Stimulated activated CD8-positive, alpha-beta memory T cell treated with anti-CD3 and anti-CD28 coated beads, Interleukin-2, amount 100 ng/mL, for 48 hours (primary cell): ENCODE measurements around the gene IRGC.

Experiments used
- DNase-seq, 2 donors: peaks; one replicate each; pipeline ENCODE4 v3.0.0-alpha.2; 2020; ENCODE audit warnings: low read depth in 2 of 2

IRGC gene

DNA sequence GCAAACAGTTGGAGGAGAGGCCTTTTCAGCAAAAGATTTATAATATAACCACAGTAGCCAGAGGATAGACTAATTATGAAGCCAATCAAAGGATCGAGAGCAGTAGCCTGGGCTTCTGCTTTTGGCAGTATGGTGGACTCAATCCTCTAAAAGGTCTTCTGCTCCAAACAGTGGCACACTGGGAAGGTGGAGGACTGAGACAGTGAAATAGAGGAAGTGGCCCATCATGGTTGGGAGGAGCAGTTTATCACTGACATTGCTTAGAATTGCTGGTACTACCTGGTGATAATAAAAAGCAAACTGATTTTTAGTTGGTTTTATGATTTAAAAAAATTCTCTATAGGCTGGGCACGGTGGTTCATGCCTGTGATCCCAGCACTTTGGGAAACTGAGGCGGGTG lies 25.0 kb upstream of the IRGC start:
- DNase-seq, result no peak

DNA sequence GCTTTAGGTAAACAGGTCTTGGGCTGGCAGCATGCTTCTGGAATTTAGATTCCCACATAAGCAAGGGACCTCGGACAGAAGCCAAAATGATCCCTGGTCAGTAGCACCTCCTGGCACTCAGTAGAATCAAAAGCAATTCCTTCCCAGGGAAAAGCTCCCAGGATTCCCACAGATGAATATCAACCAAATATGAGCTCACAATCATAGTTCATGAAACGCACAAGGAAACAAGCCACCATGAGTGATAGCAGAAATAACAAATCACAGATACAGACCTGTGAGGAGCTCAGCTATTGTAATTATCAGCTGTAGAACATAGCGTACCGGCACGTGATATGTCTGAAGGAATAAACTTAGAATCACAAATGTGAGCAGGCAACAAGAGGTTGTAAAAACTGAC lies 24.1 kb upstream of the IRGC start:
- no peak for DNase-seq

DNA sequence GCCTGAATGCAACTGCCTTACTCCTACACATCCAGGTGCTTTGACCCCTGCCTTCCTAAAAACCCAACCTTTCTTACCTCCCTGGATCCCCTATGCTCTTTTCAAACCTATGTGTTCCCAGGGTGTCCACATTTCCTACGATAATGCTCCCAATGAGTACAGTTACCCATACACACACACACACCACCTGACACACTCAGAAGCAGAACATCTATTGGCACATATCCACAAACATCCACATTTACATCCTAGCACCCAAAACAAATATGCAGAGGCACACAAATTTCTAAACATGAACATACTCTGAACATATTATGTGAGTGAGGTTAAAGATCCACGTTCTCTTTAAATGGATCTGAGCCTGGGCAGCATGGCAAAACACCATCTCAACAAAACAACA lies 23.5 kb upstream of the IRGC start:
- DNase-seq, result no peak

DNA sequence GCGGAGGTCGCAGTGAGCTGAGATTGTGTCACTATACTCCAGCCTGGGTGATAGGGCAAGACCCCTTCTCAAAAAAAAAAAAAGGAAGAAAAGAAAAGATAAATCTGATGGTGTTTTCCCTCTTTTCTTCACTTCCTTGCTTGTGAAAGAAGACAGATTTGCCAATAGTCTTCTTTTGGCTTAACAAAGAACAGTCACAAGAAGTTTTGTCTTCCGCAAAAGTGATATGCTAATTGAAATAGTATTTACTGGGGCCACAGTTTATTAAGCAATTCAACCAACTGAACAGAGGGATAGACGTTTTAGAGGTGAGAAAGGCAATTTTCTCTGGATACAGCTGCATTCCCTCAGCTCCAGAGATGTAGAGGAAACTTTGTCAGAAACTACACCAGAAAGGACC lies 23.0 kb upstream of the IRGC start:
- DNase-seq, result no peak

DNA sequence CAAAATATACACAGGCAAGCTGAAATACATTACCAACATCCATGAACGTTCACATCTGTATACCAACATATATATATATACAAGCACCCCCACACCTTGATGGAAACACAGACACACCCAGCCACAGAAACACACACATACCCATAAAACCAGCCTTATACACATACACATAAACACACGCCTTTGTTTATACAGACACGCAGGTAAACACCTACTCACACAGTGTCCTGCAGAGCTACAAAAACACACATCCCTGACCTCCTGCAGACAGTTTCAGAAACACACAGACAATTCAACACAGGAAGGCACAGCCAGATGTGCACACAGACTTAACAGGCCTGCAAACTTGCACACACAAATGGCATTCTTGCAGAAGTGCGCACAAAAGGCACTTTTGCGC lies 21.3 kb upstream of the IRGC start:
- no peak for DNase-seq

DNA sequence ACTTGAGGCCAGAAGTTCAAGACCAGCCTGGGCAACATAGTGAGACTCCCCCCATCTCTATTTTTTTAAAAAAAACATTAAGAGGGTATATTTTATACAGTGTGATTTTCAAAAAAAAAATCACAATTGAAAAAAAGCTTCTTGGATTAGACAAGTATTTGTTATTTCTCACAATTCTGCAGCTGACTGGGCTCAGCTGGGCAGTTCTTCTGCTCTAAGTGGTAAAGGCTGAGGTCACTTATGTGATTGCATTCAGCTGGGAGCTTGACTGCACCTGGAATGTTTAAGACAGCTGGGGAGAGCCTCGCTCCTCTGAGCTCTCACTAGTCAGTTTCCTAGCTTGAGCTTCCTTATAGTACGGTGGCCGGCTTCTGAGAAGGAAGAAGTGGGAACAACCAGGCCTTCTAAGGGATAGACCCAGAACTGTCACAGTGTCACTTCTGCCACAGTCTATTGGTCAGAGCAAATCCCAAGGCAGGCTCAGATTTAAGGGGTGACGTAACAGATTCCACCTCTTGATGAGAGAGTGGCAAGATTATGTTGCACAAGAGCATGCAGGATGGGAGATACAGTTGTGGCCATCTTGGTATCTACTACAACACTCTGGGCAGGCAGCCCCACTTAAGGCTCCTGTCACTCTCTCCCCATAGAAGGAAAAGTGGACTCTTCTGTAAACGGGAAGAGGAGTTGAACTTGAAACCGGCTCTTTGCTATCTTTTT lies 19.7 kb upstream of the IRGC start:
- no peak for DNase-seq

DNA sequence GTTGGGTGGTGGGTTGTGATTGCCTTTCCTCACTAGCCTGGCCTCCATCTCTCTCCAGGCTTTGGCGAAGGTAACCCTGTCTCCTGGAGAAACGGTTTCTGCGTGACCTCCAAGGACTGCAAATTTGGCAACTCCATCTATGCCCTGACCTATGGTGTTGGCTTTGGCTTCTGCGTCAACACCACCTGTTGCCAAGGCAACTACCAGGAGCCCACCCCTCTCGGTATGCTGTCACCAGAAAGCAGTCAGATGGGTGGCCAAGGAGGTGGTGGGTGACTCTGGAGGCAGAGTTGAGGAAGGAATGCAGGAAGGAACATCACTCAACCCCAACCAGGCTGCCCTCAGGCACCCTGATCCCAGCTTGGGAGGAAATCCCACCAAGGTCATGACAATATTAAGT lies 18.6 kb upstream of the IRGC start:
- DNase-seq, result no peak

DNA sequence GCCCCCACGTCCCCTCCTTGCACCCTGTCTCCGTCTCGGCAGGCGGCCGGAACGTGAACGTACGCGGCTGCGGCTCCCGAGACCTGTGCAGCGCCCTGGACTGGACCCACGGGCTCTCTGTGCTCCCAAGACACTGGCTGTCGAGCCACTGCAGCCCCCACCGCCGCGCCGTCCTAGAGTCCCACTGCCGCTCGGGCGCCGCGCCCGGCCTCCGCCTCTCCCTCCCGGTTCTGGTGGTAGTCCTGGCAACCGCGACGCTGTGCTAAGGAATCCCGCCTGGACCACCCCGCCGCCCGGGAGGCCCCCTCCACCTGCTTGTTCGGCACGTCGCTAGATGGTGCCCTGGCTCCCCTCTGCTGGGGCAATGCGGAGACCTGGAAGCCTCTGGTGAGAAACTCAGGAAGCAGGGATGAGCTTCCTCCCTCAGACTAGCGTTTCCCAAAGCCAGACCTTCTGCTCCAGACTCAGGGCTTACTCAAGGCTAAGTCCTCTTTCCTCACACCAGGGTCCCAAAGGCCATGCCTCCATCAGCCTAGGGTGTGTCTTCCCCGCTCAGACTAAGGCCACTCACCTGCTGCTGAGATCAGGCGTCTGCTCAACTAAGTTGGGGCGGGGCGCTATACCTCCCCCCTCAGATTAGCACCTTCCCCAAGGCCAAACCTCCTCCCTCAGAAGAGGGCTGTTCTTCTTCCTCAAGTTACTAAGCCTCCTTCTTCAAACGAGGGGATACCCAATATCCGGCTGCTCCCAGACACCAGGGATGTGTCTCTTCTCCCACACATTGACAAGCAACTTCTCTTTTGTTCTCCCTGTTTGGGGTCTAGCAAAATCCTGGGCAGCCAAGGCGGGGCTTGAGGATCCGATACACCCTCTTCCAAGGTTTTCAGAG lies 16.1 kb upstream of the IRGC start:
- DNase-seq, result no peak

DNA sequence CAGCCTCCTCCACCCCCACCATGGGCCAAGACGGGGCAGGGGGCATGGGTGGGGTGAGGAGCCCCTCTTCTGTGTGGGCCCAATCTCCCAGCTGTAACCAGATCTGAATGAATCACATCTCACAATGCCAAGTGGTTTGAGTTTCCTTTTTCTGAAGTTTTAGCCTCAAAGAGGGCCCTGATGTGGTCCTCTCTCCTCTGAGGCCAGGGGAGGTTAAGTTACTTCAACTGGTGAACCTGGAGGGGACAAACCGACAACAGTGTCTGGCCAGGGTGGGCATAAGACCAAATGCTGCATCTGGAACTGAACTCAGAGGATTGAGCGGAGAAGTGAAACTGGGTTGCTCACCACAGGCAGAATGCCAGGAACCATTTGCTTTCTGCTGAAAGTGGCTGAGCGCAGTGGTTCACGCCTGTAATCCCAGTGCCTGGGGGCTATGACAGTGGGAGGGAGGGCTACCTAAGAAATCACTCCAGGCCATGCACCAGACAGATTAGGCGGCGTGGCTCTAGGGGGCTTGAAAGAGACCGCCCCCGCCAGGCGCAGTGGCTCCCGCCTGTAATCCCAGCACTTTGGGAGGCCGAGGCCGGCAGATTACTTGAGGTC lies 15.4 kb upstream of the IRGC start:
- DNase-seq, result peak in 1 of 2 donors; percentile 13

DNA sequence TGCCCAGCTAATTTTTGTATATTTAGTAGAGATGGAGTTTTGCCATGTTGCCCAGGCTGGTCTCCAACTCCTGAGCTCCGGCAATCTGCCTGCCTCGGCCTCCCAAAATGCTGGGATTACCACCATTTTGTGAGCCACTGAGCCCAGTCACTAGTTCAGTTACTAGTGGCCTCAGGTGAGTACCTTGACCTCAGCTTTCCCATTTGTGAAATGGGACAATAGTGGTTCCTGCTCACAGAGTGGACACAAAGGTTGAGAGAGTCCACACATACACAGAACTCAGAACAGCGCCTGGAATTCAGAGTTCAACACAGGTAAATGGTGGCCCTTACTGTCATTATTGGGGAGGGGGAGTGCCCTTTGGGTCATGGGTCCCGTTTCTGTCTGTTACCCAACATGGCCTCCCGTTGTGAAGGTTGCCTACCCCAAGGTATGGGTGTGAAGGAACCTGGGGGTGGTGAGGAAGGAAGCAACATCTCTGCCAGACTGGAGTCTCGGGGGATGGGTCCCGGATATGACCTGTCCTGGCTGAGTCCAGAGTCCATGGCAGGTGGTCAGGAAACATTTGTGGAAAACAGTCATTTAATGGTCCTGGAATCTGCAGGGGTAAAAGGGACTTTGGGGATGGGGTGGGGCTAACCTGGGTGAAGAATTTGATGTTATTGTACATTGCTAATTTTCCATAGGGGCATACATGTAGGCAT lies 11.7 kb upstream of the IRGC start:
- no peak for DNase-seq

DNA sequence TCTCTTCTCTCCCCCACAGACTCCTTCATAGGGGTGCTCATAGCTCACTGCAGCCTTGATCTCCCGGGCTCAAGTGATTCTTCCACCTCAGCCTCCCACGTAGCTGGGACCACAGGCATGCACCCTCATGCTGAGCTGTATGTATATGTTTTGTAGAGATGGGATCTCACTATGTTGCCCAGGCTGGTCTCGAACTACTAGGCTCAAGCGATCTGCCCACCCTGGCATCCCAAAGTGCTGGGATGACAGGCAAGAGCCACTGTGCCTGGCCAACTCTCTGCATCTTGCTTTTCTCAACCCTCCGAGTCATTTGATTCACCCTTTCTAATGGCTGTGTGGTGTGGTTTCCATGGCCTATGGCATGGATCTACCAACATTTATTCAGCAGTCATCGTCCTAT lies 10.1 kb upstream of the IRGC start:
- no peak for DNase-seq

DNA sequence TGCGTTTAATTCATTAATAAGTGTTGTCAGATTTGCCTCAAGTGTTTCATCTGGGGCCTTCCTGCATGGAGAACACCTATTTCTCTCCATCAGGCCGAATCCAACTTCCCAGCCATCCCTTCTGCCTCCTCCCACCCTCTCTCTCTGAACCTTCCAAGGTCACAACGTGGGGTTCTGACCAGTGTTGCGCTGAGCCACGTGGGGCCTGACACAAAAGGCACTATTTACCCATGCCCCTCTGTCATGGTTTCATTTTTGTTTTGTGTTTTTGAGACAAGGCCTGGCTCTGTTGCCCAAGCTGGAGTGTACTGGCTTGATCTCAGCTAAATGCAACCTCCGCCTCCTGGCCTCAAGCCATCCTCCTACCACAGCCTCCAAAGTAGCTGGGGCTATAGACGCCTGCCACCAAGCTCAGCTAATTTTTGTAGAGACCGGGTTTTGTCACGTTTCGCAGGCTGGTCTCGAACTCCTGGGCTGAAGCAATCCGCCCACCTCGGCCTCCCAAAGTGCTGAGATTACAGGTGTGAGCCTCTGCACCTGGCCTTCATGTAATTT lies 8.6 kb upstream of the IRGC start:
- DNase-seq, result no peak

DNA sequence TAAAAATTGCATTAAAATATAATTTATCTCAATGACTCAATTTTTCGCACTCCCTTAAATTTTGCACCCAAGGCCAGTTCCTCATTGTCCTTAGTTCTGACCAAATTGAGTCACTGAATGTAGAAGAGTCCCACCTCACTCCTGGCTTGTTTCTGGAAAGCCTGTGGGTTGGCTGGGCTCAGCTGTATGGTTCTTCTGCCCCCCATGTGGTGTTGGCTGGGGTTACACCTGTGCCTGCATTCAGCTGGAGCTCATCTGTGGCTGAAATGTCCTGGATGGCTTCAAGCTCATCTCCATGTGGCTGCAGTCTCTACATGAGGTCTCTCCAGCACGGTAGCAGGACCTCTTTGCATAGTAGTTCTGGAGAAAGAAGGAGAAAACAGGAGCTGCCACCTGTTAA lies 7.2 kb upstream of the IRGC start:
- DNase-seq, result no peak

DNA sequence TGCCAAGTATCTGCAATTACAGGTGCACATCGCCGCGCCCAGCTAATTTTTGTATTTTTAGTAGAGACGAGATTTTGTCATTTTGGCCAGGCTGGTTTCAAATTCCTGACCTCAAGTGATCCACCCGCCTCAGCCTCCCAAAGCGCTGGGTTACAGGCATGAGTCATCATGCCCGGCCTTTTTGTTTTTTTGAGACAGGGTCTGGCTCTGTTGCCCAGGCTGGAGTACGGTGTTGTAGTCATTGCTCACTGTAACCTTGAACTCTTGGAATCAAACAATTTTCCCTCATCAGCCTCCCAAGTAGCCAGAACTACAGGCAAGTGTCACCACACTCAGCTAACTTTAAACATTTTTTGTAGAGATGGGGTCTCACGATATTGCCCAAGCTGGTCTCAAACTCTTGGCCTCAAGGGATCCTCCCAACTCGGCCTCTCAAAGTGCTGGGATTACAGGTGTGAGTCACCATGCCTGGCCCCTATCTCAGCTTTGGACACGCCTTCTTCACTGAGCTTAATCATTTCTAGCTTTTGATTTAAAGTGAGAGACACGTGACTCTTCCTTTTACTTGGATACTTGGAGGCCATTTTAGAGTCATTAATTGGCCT lies 4.0 kb upstream of the IRGC start:
- DNase-seq, result no peak

DNA sequence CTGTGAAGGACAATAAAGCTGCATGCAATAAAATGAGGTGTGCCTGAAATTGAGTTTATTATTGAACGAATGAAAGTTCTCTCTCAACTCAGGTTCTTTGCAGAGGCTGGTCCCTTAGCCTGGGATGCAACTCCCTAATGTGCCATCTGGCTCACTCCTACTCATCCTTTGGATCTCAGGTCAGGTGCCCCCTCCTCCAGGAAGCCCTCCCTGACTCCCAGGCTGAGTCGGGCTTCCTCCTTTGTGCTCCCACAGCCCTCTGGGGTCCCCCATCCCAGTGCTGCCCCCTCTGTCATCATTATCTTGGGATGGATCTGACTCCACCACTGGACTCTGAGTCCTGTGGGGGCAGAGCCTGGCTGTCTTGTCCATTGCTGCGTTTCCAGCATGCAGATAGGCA lies 2.7 kb upstream of the IRGC start:
- DNase-seq, result no peak

DNA sequence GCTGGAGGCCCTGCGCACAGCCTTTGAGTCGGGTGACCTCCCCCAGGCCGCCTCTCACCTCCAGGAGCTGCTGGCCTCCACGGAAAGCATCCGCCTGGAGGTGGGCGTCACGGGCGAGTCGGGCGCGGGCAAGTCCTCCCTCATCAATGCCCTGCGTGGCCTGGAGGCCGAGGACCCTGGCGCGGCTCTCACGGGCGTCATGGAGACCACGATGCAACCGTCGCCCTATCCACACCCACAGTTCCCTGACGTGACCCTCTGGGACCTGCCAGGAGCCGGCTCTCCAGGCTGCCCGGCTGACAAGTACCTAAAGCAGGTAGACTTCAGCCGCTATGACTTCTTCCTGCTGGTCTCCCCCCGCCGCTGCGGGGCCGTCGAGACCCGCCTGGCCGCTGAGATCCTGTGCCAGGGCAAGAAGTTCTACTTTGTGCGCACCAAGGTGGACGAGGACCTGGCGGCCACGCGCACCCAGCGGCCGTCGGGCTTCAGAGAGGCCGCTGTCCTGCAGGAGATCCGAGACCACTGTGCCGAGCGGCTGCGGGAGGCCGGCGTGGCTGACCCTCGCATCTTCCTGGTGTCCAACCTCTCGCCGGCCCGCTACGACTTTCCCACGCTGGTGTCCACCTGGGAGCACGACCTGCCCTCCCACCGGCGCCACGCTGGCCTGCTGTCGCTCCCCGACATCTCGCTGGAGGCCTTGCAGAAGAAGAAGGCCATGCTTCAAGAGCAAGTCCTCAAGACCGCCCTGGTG lies 2.9 kb downstream of the IRGC start:
- DNase-seq, result no peak

DNA sequence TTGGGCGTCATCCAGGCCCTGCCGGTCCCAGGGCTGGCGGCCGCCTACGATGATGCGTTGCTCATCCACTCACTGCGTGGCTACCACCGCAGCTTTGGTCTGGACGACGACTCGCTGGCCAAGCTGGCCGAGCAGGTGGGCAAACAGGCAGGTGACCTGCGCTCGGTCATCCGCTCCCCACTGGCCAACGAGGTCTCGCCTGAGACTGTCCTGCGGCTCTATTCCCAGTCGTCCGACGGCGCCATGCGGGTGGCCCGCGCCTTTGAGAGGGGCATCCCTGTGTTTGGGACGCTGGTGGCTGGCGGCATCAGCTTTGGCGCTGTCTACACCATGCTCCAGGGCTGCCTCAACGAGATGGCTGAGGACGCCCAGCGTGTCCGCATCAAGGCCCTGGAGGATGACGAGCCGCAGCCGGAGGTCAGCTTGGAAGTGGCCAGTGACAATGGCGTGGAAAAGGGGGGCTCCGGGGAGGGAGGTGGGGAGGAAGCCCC lies 3.5 kb downstream of the IRGC start:
- no peak for DNase-seq

DNA sequence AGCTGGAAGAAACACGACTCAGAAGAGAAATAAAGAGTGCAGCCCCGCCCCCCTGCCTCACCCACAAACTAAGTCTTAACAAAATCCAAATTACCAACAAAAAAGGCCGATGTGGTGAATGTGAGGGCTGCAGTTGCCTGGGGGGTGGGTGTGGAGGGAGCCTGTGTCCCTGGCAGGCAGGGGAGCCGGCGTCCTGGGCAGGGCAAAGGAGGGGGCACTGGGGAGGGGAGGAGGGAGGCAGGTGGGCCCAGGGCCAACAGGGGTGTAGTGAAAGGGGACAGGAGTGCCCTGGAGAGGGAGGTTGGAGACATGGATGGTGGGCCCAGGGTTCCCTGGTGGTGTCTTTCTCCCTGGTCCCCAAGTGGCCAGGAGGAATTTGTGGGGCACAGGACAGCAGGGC lies 4.0 kb downstream of the IRGC start:
- no peak for DNase-seq

DNA sequence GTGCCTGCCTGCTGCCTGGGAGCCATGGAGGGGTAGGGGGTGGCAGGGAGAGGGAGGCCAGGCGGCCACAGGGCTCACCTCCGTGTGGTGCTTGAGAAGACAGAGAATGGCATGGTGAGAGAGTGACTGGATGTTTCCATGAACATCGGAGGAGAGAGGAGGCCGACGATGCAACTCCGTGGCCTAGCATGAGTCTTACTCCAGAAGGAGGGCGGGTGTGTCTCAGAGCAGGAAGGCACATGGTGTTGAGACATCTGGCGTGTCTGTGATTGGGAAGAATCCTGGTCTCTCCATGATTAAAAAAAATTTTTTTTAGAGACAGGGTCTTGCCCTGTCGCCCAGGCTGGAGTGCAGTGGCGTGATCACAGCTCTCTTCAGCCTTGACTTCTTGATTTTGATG lies 5.1 kb downstream of the IRGC start:
- no peak for DNase-seq

DNA sequence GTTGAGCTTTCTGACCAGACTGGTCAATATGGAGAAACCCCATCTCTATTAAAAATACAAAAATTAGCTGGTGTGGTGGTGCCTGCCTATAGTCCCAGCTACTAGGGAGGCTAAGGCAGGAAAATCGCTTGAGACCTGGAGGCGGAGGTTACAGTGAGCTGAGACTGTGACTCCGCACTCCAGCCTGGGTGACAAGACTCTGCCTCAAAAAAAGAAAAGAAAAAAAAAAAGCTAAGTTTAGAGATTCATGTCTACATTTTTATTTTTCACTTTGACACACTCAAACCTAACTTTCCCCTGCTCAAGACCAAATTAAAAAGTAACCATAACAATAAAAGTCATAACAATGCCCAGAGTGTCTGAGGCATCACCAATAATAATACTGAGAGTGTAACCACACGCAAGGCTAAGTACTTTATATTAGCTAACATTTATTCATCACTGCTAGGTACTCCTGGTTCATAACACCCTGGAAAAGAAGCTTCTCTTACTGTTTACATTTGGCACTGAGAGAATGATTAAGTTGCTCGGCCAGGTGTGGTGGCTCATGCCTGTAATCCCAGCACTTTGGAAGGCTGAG lies 5.7 kb downstream of the IRGC start:
- no peak for DNase-seq
